ENCODE results near the gene TSPAN32. TPM values are rescaled to one million over a fixed set of nuclear protein-coding genes. Genes with fewer than 3 reads are reported as not detected.

TSPAN32 gene
- total RNA-seq, 2 experiments from 2014 or later = 0.69 to 2.0 TPM

DNA sequence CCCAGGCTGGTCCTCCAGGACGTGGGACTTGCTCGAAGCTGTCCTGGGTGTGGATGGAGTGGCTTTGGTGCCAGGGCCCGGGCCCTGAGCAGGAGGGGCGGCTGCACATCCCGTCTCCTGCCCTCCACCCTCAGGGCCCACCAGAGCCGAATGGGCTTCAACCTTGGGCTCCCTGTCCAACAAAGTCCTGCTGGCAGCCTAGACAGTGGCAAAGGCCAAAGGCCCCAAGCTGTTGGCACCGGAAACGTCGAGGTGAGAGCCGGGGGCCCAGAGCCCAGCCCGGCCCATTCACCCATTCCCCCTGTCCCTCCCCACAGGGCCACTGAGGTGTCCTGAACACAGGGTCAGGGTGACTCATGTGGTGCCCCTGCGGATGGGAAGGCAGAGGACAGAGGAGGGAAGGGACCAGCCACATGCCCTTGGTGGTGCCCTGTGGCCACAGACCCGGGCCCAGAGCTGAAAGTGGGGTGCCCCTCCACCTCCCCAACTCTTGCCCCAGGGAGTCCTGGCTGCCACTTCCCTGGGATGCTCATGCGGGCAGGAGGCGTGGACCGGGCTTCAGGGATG lies 9.1 kb downstream of the TSPAN32 start:
- intact Hi-C loops (cut with micrococcal nuclease; ENCODE audit: unreplicated experiment) = no loop called here
- H3K9me3 ChIP-seq (ENCODE audit: low read length) = no peaks in the 10 kb centered on the region
- no peaks in the 10 kb centered on the region for H3K36me3 ChIP-seq (ENCODE audit: insufficient read depth, low read length)
- POLR2A ChIA-PET = no interaction called here
- no peaks in the 10 kb centered on the region for H3K79me2 ChIP-seq (ENCODE audit: insufficient read depth, low read depth, low read length)
- CTCF ChIA-PET (ENCODE audit: unreplicated experiment) = no interaction called here
- no TSS peak for BruUV-seq (replicated peaks)
- H3K4me1 ChIP-seq (ENCODE audit: insufficient read depth, low read length, poor library complexity, severe bottlenecking) = peaks cover 8% of the 10 kb centered on the region
- no peak overlapping the region for H2AFZ ChIP-seq (ENCODE audit: low read length)
- no peaks in the 10 kb centered on the region for H4K20me1 ChIP-seq (ENCODE audit: insufficient read depth, low read length)
- H3K4me2 ChIP-seq (ENCODE audit: low read length) = no peak overlapping the region
- TF ChIP-seq, protein P1, sequence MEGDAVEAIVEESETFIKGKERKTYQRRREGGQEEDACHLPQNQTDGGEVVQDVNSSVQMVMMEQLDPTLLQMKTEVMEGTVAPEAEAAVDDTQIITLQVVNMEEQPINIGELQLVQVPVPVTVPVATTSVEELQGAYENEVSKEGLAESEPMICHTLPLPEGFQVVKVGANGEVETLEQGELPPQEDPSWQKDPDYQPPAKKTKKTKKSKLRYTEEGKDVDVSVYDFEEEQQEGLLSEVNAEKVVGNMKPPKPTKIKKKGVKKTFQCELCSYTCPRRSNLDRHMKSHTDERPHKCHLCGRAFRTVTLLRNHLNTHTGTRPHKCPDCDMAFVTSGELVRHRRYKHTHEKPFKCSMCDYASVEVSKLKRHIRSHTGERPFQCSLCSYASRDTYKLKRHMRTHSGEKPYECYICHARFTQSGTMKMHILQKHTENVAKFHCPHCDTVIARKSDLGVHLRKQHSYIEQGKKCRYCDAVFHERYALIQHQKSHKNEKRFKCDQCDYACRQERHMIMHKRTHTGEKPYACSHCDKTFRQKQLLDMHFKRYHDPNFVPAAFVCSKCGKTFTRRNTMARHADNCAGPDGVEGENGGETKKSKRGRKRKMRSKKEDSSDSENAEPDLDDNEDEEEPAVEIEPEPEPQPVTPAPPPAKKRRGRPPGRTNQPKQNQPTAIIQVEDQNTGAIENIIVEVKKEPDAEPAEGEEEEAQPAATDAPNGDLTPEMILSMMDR (conservative IDR thresholded peaks at IDR 0.05; ENCODE audit: low read length) = no peak
- TF ChIP-seq EZH2phosphoT487 (IDR thresholded peaks at IDR 0.05; ENCODE audit: borderline replicate concordance, low read depth, low read length) = no peak
- no peak overlapping the region for H3K27ac ChIP-seq (ENCODE audit: low read depth, low read length, poor library complexity, severe bottlenecking)
- H3K9me2 ChIP-seq (ENCODE audit: insufficient read depth, low read length) = no peaks in the 10 kb centered on the region
- DNase-seq (ENCODE audit: low spot score) = no peak
- no peak overlapping the region for H3K4me3 ChIP-seq (ENCODE audit: low read depth, low read length, poor library complexity, severe bottlenecking)

DNA sequence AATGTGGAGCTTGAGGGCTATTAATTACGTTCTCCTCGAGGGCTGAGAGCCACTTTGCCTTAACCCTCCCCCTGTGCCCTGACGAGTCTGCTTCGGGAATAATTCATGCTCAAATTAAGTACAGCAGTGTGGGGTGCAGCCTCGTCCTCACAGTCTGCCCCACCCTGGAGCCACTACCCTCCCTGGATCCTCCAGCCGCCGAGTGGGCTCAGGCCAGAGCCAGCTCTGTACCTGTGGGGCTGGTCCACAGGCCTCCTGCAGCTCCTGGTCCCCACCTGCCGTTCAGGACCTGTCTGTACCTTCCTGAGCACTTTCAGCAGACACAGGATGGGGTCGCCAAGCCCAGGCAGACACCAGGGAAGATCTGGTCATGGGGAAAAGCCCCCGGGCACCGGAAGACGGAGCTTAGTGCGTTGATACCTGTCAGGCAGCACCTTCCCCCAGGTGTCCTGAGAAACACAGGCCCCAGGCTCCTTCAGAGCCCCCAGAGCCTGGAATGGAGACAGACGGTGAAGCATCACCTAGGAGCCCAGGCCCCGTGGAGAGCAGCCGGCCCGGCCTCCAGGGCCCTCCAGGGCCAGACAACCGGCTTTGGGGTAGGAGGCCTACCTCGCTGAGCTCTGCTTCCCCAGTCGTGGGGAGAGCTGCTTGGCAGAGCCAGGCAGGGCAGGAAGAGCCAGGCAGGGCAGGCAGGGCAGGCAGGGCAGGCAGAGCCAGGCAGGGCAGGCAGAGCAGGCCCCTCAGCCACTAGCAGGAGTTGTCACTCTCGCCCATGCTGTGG lies 9.7 kb downstream of the TSPAN32 start:
- H3K36me3 ChIP-seq (ENCODE audit: insufficient read depth, low read length) = no peaks in the 10 kb centered on the region
- H4K20me1 ChIP-seq (ENCODE audit: insufficient read depth, low read length) = no peaks in the 10 kb centered on the region
- POLR2A ChIA-PET = no interaction called here
- TF ChIP-seq, protein P1 (conservative IDR thresholded peaks at IDR 0.05; ENCODE audit: low read length) = no peak
- TF ChIP-seq EZH2phosphoT487 (IDR thresholded peaks at IDR 0.05; ENCODE audit: borderline replicate concordance, low read depth, low read length) = no peak
- no peak overlapping the region for H3K4me2 ChIP-seq (ENCODE audit: low read length)
- H3K9me2 ChIP-seq (ENCODE audit: insufficient read depth, low read length) = no peaks in the 10 kb centered on the region
- peaks cover 1% of the 10 kb centered on the region for H3K4me1 ChIP-seq (ENCODE audit: insufficient read depth, low read length, poor library complexity, severe bottlenecking)
- BruUV-seq (replicated peaks) = no TSS peak
- H3K9me3 ChIP-seq (ENCODE audit: low read length) = no peaks in the 10 kb centered on the region
- intact Hi-C loops (cut with micrococcal nuclease; ENCODE audit: unreplicated experiment) = no loop called here
- no peak overlapping the region for H3K27ac ChIP-seq (ENCODE audit: low read depth, low read length, poor library complexity, severe bottlenecking)
- H3K4me3 ChIP-seq (ENCODE audit: low read depth, low read length, poor library complexity, severe bottlenecking) = no peak overlapping the region
- CTCF ChIA-PET (ENCODE audit: unreplicated experiment) = no interaction called here
- no peak overlapping the region for H2AFZ ChIP-seq (ENCODE audit: low read length)
- H3K79me2 ChIP-seq (ENCODE audit: insufficient read depth, low read depth, low read length) = no peaks in the 10 kb centered on the region
- DNase-seq (ENCODE audit: low spot score) = no peak
